HG02623 (cell line): ENCODE results near the gene PSMB5.

ENCODE experiments used
- ATAC-seq: cut with Tn5 transposase; IDR thresholded peaks from one replicate; pipeline ENCODE4 v1.9.1; 2021; ENCODE audit warnings: moderate library complexity; ENCODE audit not compliant: unreplicated experiment

Gene PSMB5

DNA sequence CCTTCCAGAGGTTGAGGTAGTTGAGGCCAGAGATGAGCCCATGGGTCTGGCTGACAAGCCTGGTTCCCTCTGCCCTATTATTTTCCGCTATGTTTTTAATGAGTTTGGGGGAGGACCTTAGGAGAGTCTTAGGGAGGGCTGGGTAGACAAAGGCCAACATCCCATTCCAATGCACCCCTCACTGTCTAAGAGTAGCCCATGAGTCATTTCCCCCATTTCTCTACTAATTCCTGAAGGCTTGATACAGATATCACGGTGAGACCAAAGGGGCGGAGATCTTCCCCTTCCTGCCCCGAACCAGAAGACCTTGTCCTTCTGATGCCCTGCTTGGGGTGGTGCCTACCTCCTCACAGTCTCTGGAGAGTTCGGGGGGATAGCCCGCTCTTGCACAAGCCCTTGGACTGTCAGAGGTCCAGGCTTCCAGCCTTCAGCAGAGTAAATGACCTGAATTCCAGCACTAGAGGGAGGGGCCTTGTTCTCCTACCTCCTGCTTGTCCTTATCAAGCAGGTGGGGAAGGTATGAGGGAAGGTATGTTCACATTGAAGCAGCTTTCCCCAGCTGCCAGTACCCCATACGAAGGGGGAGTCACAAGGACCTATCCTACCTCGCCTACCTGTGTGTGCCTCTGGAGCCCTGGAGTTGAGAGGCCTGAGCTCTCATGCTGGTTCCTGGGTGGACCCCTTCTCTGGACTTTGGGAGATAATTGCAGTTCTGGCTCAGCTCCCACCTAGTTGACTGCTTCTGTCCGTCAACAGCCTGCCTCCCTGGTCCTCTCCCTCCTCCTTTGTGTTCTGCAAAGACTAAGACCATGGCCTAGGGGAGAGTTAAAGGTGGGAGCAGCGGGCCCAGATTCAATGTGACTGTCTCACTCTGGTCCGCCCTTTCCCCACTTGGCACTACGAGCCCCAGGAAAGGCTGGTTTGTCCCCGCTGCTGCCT lies 11.0 kb upstream of the PSMB5 start:
- ATAC-seq = no peak

DNA sequence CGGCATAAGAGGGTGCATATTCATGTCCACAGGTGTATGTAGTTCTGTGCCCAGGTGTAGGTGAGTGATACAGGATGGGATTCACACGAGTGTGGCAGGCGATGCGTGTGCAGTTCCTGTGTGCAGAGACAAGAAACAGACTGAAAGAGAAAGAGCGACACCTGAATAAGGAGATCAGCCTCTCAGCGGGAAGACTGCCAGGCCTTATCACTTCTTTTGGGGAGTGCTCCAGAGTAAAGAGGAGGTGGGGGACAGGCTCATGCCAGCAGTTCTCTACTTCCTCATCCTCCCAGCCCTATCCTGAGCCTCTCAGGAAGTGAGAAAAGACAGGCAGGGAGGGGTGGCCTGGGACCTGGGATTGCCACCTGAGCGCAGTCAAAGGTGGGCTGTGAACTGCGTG lies 10.1 kb upstream of the PSMB5 start:
- ATAC-seq = no peak

DNA sequence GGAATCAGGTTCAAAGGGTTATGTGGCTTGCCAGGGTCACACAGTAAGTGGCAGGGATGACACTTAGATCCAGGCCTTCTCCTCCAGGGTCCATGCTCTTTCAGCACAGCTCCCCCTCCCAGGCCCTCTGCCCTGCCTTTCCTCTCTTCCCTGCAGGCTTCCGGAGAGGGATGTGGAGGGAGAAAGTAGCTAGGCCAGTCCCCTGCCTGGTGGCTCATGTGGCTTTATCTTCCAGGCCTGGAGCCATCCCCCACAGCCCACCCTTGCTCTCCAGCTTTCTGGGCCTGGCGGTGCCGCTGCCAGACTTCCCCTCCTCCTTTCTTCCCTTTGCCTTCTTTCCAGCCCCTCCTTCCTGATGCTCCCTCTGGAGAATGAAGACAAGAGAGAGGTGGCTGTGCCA lies 9.1 kb upstream of the PSMB5 start:
- no peak for ATAC-seq

DNA sequence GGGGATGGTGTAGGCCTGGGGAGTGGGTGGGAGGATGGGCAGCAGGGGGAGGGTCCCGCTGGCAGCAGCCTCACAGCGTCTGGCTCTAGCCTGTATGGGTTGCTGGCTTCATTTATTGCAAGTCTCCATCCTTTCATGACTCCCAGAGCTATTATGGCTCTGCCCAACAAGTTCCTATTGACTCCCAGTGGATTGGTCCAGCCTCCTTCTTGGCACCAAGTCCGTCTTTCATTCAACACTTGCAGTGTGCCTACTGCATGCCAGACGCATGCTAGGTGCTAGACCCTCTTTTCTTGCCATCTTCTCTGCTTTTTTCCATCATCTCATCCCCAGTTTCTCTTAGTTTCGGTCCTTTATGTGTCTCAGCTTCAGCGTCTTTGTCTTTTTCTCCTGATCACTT lies 8.4 kb upstream of the PSMB5 start:
- ATAC-seq = no peak

DNA sequence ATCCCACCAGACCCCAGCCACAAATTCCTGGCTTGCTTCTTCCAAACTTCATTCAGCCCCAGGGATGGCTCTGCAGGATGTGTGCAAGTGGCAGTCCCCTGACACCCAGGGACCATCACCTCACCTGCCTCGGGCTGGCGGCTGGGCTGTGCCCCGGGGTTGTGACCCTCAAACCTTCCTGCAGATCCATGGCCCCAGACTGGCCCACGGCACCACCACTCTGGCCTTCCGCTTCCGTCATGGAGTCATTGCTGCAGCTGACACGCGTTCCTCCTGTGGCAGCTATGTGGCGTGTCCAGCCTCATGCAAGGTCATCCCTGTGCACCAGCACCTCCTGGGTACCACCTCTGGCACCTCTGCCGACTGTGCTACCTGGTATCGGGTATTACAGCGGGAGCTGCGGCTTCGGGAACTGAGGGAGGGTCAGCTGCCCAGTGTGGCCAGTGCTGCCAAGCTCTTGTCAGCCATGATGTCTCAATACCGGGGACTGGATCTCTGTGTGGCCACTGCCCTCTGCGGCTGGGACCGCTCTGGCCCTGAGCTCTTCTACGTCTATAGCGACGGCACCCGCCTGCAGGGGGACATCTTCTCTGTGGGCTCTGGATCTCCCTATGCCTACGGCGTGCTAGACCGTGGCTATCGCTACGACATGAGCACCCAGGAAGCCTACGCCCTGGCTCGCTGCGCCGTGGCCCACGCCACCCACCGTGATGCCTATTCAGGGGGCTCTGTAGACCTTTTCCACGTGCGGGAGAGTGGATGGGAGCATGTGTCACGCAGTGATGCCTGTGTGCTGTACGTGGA lies 7.7 kb upstream of the PSMB5 start, which contains the start of gene PSMB11:
Gene PSMB11, plus strand, starts transcription at position 51 of the 804 bp plus-strand sequence. Its CDS starts 14 bp downstream, at position 65.
- ATAC-seq = no peak

DNA sequence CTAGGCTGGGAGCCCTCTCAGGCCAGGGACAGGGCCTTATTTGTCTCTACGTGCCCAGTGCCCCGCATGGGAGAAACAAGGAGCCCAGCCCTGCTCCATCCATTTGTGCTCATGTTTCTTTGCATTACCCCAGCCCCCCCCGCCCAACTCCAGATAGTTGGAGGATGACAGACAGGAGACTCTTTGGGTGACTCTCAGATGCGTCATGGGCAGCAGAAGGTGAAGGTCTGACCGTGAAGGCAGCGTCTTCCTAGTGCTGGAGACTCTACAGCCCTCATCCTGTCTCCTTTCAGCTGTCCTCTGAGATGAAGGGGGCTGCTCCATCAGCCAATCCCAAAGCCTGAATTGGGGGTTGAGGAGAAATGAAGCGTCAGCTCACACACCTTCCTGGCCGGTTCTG lies 7.0 kb upstream of the PSMB5 start:
- ATAC-seq = no peak

DNA sequence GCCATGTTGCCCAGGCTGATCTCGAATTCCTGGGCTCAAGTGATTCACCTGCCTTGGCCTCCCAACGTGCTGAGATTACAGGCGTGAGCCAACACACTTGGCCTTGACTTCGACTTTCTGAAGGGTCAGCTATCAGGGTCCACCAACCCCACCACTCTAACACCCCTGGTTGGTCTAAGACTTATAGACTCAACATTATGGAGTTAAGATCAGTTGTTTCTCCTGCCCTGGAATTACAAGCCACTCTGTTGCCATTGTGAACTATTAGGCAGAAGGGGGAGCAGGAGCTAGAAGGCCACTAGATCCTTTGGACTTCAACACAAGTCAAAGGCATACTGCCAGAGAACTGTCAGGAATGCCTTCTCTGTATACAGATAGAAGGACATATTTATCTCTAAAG lies 5.4 kb upstream of the PSMB5 start:
- no peak for ATAC-seq

DNA sequence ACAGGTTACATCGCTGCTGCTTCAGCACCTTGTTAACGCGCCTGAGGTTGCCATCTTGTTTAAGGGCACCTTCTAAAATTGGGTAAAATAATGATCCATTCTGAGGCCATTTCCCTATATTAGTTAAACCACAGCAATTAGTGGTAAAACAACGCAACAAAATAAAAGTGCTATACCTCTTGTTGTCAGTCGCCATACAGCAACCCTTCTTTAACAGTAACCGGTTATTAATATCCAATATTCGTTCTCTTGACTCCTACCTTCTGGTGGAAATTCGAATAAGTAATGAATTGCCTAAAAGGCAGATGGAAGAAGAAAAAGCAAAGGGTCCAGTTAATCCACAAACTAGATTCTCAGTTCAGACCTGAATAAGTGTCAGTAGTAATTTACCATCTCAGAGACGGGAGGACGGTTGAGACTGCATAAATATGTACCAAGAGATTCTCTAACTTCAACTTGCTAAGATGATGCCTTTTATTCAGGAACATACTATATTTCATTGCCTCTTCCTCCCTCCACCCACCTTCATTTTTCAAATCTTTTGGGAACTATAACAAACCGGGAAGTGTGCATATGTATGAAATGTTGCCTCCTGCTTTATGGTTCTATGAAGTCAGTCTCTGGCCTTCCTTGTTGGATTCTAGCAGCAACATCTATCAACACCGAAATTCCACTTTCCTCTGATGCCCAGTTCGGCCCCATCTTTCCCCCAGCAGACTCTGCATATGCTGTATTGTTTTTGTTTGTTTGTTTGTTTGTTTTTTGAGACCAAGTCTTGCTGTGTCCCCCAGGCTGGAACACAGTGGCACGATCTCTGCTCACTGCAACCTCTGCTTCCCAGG lies 824 bp upstream of the PSMB5 start:
- no peak for ATAC-seq

DNA sequence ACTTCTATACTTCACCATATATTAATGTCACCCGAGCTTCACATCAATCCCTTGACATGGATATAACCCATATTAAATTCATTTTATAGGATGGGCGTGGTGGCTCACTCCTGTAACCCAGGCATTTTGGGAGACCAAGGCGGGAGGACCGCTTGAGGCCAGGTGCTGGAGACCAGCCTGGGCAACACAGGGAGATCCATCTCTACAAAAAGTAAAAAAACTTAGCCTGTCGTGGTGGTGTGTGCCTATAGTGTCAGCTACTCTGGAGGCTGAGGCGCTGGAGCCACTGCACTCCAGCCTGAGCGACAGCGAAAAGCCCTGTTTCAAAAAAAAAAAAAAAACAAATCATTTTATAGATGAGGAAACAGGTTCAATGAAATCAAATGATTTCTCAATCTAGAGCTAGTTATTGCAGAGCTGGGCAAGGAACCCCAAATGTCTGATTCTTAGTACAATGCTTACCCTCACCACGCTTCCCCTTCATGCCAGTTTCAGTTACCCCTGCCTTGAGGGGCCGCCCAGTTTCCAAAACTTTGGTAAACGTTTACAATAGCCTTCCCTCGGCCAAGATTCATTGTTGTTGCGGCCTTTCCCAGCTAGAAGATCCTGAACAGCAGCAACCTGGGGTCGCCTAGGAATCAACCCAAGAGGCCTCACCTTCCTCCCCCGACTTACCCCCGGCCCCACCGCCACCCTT lies 751 bp downstream of the PSMB5 start:
- ATAC-seq = no peak

DNA sequence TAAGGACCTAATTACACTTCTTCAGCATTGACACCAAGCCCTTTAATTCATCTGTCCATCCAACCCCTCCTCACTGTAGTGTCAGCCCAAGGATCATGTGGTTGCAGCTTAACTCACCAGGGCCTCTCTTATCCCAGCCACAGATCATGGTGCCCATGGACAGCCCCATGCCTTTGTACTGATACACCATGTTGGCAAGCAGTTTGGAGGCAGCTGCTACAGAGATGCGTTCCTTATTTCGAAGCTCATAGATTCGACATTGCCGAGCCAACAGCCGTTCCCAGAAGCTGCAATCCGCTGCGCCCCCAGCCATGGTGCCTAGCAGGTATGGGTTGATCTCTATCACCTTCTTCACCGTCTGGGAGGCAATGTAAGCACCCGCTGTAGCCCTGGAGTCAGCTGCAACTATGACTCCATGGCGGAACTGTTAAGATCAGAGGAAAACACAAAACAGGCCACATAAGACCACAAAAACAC lies 1.4 kb downstream of the PSMB5 start:
- no peak for ATAC-seq

DNA sequence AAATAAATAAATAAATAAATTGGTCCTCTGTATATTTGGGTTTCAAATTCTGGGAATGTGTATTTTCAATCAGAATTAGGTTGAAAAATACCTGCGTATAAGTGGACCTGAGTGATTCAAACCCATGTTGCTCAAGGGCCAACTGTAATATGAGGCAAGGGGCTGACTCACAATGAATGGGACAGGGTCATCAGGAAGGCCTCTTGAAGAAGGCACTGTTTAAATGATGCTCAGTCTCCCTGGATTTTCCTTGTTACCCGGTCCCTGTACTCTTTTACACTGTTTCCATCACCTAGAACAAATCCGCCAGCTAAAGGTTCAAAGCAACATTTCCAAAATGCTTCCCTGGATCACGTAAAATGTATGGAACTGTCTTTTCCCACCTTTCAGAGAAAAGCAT lies 3.8 kb downstream of the PSMB5 start:
- no peak for ATAC-seq

DNA sequence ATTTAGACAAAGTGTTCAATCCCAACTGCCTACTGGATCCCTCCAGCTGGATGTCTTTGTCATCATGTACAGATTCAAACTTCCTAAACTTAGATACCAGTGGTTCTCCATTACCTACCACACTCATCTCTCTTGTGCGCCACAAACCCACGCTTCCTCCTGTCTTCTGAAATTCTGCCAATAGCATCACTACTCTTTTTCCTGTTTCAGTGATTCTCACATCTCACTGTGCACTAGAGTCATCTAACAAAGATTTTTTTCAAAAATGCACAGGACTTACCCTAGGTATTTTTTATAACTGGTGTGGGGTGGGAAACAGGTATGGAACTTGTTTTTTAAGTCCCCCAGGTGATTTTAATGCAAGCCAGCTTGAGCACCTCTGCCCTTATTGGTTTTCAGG lies 5.9 kb downstream of the PSMB5 start:
- no peak for ATAC-seq

DNA sequence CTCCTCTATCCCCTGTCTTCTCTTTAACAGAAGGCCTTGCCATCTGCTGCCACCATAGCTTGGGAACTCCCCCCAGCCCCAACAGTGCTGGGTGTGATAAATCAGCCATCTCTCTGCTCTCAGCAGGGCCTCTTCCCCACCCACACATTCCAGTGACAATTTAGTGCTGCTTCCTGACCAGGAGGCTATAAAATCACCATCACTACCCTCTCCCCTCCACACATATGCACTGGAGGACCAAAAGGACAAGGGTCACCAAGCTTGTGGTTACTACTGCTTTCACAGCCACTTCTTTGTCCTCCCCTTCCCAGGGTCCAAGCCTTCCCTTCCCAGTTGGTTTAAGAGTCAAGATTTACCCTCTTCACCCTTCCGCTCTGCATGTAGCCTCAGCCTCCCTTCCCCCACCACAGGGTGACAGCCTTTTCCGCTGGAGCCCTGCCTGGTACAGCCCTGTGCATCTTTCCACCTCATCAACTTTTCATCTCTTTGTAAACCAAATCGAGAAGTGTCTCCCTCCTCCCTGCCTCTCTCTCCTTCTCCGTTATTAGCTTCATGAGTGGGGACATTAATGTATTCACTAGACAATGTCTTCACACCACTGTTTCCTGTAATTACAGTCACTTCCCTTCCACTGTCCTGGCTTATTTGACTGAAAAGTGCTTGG lies 9.4 kb downstream of the PSMB5 start:
- no peak for ATAC-seq

DNA sequence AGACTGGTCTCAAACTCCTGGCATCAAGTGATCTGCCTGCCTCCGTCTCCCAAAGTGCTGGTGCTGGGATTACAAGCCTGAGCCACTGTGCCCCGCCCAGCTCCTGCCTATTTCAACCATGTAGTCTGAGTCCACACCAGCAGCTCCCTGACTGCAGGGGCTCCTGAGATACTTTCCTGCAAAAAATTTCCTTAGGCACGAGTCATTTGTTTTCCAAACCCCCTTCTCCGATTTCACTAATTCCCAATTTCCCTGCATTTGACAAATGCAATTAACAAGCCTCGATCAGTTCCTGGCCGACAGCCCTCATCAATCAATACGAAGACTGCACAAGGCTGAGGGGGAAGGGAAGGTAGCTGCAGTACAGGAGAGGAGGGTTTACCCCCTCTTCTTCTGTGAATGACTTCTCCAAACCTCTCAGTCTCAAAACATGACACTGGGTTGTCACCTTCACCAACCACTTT lies 10.1 kb downstream of the PSMB5 start:
- ATAC-seq = no peak

DNA sequence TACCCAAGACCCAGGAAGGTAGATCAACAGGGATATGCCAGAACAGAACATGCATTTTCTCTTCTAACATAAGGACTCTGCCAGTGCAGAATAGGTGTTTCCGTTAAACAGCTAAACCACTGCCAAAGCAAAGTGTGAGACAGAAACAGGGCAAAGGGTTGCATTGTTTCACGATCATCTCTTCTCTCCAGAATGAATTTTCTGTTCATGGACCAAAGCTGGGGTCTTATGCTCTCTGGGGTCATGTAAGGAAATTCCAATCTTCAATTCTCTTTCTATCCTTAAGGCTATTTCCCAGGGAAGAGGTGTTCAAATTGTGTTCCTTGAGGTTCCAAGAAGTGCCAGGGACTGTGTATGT lies 10.9 kb downstream of the PSMB5 start:
- no peak for ATAC-seq

DNA sequence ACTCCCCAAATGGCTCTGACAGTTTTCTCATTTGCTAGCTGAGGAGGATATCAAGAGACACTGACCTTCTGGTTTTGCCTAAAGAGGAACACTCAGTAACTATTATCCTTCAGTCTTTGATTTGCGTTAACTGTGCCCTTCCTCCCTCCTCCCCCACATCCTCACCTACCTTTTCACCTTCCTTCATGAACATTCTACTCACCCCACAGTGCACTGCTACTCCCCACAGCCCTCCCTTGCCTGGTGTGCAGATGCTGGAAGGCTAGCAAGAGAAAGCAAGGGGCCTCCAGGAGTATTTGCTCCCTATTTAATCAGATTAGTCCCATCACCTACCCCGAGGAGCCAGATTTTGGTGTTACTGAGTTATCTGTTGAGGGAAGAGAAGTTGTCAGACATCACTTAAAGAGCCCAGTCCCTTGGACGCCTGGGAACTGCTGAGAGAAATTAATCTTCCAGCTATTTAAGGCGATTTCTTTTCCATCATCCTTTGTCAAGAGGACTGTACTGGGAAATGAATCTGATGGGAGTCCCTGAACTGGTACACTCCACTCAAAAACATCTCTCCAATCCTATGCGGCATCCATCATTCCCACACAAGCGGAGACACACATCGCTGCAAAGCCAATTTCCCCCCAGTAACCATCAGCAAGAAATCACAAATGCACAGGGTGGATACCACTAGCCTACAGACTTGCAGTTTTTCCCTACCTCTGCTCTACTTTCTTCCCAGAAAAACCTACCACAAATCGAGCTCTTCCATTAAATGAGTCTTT lies 11.5 kb downstream of the PSMB5 start:
- no peak for ATAC-seq

DNA sequence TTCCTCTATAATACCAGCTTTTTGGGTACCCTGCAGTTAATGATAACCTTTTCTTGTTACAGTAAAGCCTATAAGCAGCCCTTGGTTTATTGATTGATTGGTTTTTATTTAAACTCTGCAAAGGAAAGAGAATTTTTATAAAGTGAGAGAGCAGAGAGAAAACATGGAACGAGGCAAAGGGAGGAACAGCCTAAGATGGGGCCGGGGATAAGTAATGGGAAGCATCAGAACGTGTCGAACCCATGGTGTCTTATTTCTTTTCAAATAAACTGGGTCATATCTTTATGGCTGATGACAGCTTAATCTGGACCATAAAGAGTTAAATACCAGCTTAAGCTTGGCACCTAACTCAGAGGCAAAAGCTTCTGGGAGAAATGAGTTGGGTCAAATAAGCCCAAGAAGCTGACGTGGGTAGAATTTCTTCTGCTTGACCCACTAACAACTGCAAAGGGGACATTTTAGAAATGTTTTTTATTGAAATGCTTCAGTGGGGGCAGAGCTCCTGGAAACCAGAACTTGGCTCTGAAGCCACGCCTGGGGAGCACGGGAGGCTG lies 12.7 kb downstream of the PSMB5 start:
- no peak for ATAC-seq

DNA sequence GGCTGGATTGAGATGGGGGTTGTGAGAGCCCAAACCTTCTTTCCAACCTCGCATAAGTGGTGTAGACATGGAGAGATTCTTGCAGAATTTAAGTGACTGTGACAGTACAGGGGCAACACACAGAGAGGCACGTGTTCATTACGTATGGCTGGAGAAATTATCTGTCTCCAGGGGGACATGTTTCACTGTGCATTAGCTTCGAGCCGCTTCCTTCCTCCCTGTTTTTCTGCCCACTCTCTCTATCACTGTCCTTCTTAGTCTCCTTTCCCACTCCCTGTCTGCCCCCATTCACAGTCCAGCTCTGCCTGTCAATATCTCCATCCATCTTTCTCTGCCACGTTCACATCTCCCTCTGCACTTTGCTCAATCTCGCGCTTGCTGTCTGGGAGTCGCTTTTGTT lies 13.3 kb downstream of the PSMB5 start:
- no peak for ATAC-seq
